K562 (cell line): ENCODE measurements around the gene IRAK2. TPM values are rescaled to one million over a fixed set of nuclear protein-coding genes. Genes with fewer than 3 reads are reported as not detected.

Experiments used
- CBX2 ChIP-seq: fragments of 200-600 bp; sonication (generic); IDR thresholded peaks from one replicate; pipeline ENCODE4 v1.6.1; 2012; ENCODE audit warnings: mild to moderate bottlenecking, low read length, inconsistent platforms; ENCODE audit not compliant: insufficient read depth, poor library complexity, severe bottlenecking
- CHD1 ChIP-seq: fragments of 200-600 bp; sonication (generic); IDR thresholded peaks from one replicate; pipeline ENCODE4 v1.6.1; 2012; ENCODE audit warnings: mild to moderate bottlenecking, moderate library complexity, low read length, inconsistent platforms
- HNRNPLL ChIP-seq: fragments of 200-400 bp; formaldehyde crosslinking; IDR thresholded peaks from 2 replicates; pipeline ENCODE4 v1.6.1; 2017; ENCODE audit warnings: low read length, low read depth, mild to moderate bottlenecking; ENCODE audit not compliant: poor library complexity, severe bottlenecking
- KLF10 ChIP-seq: fragments of 250-450 bp; sonication (Bioruptor Pico); IDR thresholded peaks from 2 replicates; pipeline ENCODE4 v1.6.1; 2021; ENCODE audit warnings: matching md5 sums
- MTA3 ChIP-seq: fragments of 450-650 bp; formaldehyde crosslinking; IDR thresholded peaks from 2 replicates; pipeline ENCODE4 v1.6.1; 2017; ENCODE audit warnings: mild to moderate bottlenecking, borderline replicate concordance
- TAF9B ChIP-seq: fragments of 450-650 bp; IDR thresholded peaks from 2 replicates; pipeline ENCODE4 v1.6.1; 2018; ENCODE audit warnings: mild to moderate bottlenecking; ENCODE audit not compliant: partially characterized antibody
- ZNF311 ChIP-seq: fragments of 250-450 bp; sonication (Bioruptor Pico); IDR thresholded peaks from 2 replicates; pipeline ENCODE4 v1.4.0; 2020; ENCODE audit warnings: mild to moderate bottlenecking, moderate library complexity
- ZNF408 ChIP-seq: fragments of 250-450 bp; sonication (Bioruptor Pico); IDR thresholded peaks from 2 replicates; pipeline ENCODE4 v1.4.0; 2020; ENCODE audit warnings: low read depth, mild to moderate bottlenecking, moderate library complexity
- polyA plus RNA-seq, 8 experiments: library from polyadenylated mRNA; depleted of rRNA in 4 of 8; stranded (reverse) in 5 of 8; unstranded in 3 of 8; fragments of >200 nt; fragmentation: Nextera tagmentation in 2 of 8; fragmentation: Illumina TruSeq in 1 of 8; extraction: Ambion mirVana in 2 of 8; extraction: Trizol in 1 of 8; gene quantifications; 2 replicates each; pipeline versions ENCODE4 v1.2.1 to v1.2.3, GENCODE V29; 2011 to 2014; ENCODE audit warnings: inconsistent platforms in 1 of 8, missing spikeins in 1 of 8
- total RNA-seq, 7 experiments: library from RNA; depleted of rRNA in 6 of 7; stranded (reverse); fragments of >200 nt in 6 of 7; fragmentation: Illumina TruSeq in 2 of 7; extraction: Trizol in 2 of 7; gene quantifications; 2 replicates each; pipeline versions ENCODE4 v1.2.1 to v1.2.3, GENCODE V29; 2011 to 2021; ENCODE audit warnings: low replicate concordance in 1 of 7
- TF ChIP-seq, protein P1 (sequence below): IDR thresholded peaks from 3 replicates; pipeline ENCODE4 v1.6.1; 2011; ENCODE audit warnings: borderline replicate concordance, mild to moderate bottlenecking, moderate library complexity; ENCODE audit not compliant: insufficient read length; ENCODE audit errors: extremely low read depth
- TF ChIP-seq, protein P2 (sequence below): fragments of 450-650 bp; IDR thresholded peaks from 2 replicates; pipeline ENCODE4 v1.6.1; 2016; ENCODE audit warnings: mild to moderate bottlenecking, moderate library complexity
- TF ChIP-seq, protein P3 (sequence below): fragments of 250-450 bp; sonication (Bioruptor Pico); IDR thresholded peaks from 2 replicates; pipeline ENCODE4 v1.4.0; 2020

Gene IRAK2
- total and polyA plus RNA-seq, 9 of the 15 experiments (the other 6 are each of a cell fraction or from before 2014, with no cell fraction given): 0.42 to 4.4 (median 2.7) TPM

GRCh38 chr3:10115326-10116137 is 49.2 kb upstream of the IRAK2 start, which contains the start of gene BRK1 (continued):
- TF ChIP-seq CBX2 (no peak), TAF9B (peak; percentile 90), ZNF311 (CRISPR knock-in tag) (no peak), MTA3 (peak; percentile 91), ZNF408 (no peak), KLF10 (CRISPR knock-in tag) (no peak), HNRNPLL (peak; percentile 73), CHD1 (no peak)
- TF ChIP-seq, protein P1, sequence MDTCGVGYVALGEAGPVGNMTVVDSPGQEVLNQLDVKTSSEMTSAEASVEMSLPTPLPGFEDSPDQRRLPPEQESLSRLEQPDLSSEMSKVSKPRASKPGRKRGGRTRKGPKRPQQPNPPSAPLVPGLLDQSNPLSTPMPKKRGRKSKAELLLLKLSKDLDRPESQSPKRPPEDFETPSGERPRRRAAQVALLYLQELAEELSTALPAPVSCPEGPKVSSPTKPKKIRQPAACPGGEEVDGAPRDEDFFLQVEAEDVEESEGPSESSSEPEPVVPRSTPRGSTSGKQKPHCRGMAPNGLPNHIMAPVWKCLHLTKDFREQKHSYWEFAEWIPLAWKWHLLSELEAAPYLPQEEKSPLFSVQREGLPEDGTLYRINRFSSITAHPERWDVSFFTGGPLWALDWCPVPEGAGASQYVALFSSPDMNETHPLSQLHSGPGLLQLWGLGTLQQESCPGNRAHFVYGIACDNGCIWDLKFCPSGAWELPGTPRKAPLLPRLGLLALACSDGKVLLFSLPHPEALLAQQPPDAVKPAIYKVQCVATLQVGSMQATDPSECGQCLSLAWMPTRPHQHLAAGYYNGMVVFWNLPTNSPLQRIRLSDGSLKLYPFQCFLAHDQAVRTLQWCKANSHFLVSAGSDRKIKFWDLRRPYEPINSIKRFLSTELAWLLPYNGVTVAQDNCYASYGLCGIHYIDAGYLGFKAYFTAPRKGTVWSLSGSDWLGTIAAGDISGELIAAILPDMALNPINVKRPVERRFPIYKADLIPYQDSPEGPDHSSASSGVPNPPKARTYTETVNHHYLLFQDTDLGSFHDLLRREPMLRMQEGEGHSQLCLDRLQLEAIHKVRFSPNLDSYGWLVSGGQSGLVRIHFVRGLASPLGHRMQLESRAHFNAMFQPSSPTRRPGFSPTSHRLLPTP: no peak
- TF ChIP-seq, protein P2, sequence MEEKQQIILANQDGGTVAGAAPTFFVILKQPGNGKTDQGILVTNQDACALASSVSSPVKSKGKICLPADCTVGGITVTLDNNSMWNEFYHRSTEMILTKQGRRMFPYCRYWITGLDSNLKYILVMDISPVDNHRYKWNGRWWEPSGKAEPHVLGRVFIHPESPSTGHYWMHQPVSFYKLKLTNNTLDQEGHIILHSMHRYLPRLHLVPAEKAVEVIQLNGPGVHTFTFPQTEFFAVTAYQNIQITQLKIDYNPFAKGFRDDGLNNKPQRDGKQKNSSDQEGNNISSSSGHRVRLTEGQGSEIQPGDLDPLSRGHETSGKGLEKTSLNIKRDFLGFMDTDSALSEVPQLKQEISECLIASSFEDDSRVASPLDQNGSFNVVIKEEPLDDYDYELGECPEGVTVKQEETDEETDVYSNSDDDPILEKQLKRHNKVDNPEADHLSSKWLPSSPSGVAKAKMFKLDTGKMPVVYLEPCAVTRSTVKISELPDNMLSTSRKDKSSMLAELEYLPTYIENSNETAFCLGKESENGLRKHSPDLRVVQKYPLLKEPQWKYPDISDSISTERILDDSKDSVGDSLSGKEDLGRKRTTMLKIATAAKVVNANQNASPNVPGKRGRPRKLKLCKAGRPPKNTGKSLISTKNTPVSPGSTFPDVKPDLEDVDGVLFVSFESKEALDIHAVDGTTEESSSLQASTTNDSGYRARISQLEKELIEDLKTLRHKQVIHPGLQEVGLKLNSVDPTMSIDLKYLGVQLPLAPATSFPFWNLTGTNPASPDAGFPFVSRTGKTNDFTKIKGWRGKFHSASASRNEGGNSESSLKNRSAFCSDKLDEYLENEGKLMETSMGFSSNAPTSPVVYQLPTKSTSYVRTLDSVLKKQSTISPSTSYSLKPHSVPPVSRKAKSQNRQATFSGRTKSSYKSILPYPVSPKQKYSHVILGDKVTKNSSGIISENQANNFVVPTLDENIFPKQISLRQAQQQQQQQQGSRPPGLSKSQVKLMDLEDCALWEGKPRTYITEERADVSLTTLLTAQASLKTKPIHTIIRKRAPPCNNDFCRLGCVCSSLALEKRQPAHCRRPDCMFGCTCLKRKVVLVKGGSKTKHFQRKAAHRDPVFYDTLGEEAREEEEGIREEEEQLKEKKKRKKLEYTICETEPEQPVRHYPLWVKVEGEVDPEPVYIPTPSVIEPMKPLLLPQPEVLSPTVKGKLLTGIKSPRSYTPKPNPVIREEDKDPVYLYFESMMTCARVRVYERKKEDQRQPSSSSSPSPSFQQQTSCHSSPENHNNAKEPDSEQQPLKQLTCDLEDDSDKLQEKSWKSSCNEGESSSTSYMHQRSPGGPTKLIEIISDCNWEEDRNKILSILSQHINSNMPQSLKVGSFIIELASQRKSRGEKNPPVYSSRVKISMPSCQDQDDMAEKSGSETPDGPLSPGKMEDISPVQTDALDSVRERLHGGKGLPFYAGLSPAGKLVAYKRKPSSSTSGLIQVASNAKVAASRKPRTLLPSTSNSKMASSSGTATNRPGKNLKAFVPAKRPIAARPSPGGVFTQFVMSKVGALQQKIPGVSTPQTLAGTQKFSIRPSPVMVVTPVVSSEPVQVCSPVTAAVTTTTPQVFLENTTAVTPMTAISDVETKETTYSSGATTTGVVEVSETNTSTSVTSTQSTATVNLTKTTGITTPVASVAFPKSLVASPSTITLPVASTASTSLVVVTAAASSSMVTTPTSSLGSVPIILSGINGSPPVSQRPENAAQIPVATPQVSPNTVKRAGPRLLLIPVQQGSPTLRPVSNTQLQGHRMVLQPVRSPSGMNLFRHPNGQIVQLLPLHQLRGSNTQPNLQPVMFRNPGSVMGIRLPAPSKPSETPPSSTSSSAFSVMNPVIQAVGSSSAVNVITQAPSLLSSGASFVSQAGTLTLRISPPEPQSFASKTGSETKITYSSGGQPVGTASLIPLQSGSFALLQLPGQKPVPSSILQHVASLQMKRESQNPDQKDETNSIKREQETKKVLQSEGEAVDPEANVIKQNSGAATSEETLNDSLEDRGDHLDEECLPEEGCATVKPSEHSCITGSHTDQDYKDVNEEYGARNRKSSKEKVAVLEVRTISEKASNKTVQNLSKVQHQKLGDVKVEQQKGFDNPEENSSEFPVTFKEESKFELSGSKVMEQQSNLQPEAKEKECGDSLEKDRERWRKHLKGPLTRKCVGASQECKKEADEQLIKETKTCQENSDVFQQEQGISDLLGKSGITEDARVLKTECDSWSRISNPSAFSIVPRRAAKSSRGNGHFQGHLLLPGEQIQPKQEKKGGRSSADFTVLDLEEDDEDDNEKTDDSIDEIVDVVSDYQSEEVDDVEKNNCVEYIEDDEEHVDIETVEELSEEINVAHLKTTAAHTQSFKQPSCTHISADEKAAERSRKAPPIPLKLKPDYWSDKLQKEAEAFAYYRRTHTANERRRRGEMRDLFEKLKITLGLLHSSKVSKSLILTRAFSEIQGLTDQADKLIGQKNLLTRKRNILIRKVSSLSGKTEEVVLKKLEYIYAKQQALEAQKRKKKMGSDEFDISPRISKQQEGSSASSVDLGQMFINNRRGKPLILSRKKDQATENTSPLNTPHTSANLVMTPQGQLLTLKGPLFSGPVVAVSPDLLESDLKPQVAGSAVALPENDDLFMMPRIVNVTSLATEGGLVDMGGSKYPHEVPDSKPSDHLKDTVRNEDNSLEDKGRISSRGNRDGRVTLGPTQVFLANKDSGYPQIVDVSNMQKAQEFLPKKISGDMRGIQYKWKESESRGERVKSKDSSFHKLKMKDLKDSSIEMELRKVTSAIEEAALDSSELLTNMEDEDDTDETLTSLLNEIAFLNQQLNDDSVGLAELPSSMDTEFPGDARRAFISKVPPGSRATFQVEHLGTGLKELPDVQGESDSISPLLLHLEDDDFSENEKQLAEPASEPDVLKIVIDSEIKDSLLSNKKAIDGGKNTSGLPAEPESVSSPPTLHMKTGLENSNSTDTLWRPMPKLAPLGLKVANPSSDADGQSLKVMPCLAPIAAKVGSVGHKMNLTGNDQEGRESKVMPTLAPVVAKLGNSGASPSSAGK: peak; percentile 93
- TF ChIP-seq, protein P3, sequence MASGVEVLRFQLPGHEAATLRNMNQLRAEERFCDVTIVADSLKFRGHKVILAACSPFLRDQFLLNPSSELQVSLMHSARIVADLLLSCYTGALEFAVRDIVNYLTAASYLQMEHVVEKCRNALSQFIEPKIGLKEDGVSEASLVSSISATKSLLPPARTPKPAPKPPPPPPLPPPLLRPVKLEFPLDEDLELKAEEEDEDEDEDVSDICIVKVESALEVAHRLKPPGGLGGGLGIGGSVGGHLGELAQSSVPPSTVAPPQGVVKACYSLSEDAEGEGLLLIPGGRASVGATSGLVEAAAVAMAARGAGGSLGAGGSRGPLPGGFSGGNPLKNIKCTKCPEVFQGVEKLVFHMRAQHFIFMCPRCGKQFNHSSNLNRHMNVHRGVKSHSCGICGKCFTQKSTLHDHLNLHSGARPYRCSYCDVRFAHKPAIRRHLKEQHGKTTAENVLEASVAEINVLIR (CRISPR knock-in tag): peak; percentile 77
